Body of pancreas (tissue), 4 donors: Measurements from ENCODE around the gene UPP2.

ENCODE experiments used
- CTCF ChIP-seq, 7 experiments: fragments of 450-650 bp in 4 of 7; fragments of 200-600 bp in 3 of 7; sonication (generic) in 3 of 7; IDR thresholded peaks; one replicate each; pipeline ENCODE4 v1.5.1; 2016 to 2019; ENCODE audit warnings: antibody characterized with exemption in 7 of 7
- POLR2A ChIP-seq, 3 donors: fragments of 450-650 bp; IDR thresholded peaks; one replicate each; pipeline ENCODE4 v1.6.1; 2016; ENCODE audit warnings: antibody characterized with exemption in 3 of 3, mild to moderate bottlenecking in 2 of 3

GRCh38 chr2:158131483-158131912 lies 29.8 kb downstream of the UPP2 start:
- TF ChIP-seq CTCF (IDR thresholded peaks at IDR 0.05) (no peak), POLR2A (IDR thresholded peaks at IDR 0.05) (no peak)
